Measurements from ENCODE around the gene SHC3.

SHC3 gene

GRCh38 chr9:89029788-89030187 is 148.8 kb downstream of the SHC3 start:
- no peak overlapping the region for H3K4me3 ChIP-seq (ENCODE audit: low read depth, low read length)
- TF ChIP-seq CTCF (IDR thresholded peaks at IDR 0.05; ENCODE audit: borderline replicate concordance, insufficient read depth, low read depth, low read length), result no peak

- no peak overlapping the region for H3K4me3 ChIP-seq (ENCODE audit: low read depth, low read length)
- TF ChIP-seq CTCF (IDR thresholded peaks at IDR 0.05; ENCODE audit: borderline replicate concordance, insufficient read depth, low read depth, low read length), result no peak
These were observed 151.7 kb downstream of the SHC3 start for GRCh38 chr9:89026876-89027275.

GRCh38 chr9:89025553-89025952 is 153.1 kb downstream of the SHC3 start:
- no peak overlapping the region for H3K4me3 ChIP-seq (ENCODE audit: low read depth, low read length)

GRCh38 chr9:89024727-89025126 is 153.9 kb downstream of the SHC3 start:
- TF ChIP-seq CTCF (IDR thresholded peaks at IDR 0.05; ENCODE audit: borderline replicate concordance, insufficient read depth, low read depth, low read length), result no peak
- H3K4me3 ChIP-seq (ENCODE audit: low read depth, low read length), result no peak overlapping the region

More at GRCh38 chr9:89025553-89025952, 153.1 kb downstream of the SHC3 start:
- TF ChIP-seq CTCF (IDR thresholded peaks at IDR 0.05; ENCODE audit: borderline replicate concordance, insufficient read depth, low read depth, low read length), result no peak

GRCh38 chr9:89023740-89024139 is 154.9 kb downstream of the SHC3 start:
- TF ChIP-seq CTCF (IDR thresholded peaks at IDR 0.05; ENCODE audit: borderline replicate concordance, insufficient read depth, low read depth, low read length), result no peak
- H3K4me3 ChIP-seq (ENCODE audit: low read depth, low read length), result no peak overlapping the region

- no peak for TF ChIP-seq CTCF (IDR thresholded peaks at IDR 0.05; ENCODE audit: borderline replicate concordance, insufficient read depth, low read depth, low read length)
These were observed 155.7 kb downstream of the SHC3 start for GRCh38 chr9:89022902-89023301.

GRCh38 chr9:89022001-89022759 is 156.4 kb downstream of the SHC3 start:
- H3K4me3 ChIP-seq (ENCODE audit: low read depth, low read length), result no peak overlapping the region
- no peak for TF ChIP-seq CTCF (IDR thresholded peaks at IDR 0.05; ENCODE audit: borderline replicate concordance, insufficient read depth, low read depth, low read length)

More at GRCh38 chr9:89022902-89023301, 155.7 kb downstream of the SHC3 start:
- H3K4me3 ChIP-seq (ENCODE audit: low read depth, low read length), result no peak overlapping the region
